ENCODE data around the gene SORCS2. TPM values are rescaled to one million over a fixed set of nuclear protein-coding genes. Genes with fewer than 3 reads are reported as not detected.

Gene SORCS2
- total RNA-seq, 2 experiments from 2014 or later: 0.07 to 0.15 TPM

GRCh38 chr4:7677799-7678301 lies 485.5 kb downstream of the SORCS2 start:
- intact Hi-C loops (cut with micrococcal nuclease): no loop called here
- Mint-ChIP-seq H3K27ac (no peak overlapping the region), H3K4me3 (no peak overlapping the region), H3K9me3 (peaks cover 3% of the 10 kb centered on the region), H3K27me3 (ENCODE audit: low read depth) (no peaks in the 10 kb centered on the region), H3K4me1 (ENCODE audit: low read depth) (no peaks in the 10 kb centered on the region), H3K36me3 (ENCODE audit: low read depth) (no peaks in the 10 kb centered on the region)
- CTCF ChIA-PET: no interaction called here
- no peak for DNase-seq

GRCh38 chr4:7678318-7678852 lies 486.0 kb downstream of the SORCS2 start:
- Mint-ChIP-seq H3K27ac (no peak overlapping the region), H3K27me3 (ENCODE audit: low read depth) (no peaks in the 10 kb centered on the region), H3K36me3 (ENCODE audit: low read depth) (no peaks in the 10 kb centered on the region), H3K4me1 (ENCODE audit: low read depth) (no peaks in the 10 kb centered on the region), H3K4me3 (no peak overlapping the region), H3K9me3 (peaks cover 5% of the 10 kb centered on the region)
- CTCF ChIA-PET: no interaction called here
- no peak for DNase-seq
- intact Hi-C loops (cut with micrococcal nuclease): no loop called here

GRCh38 chr4:7679406-7680040 lies 487.2 kb downstream of the SORCS2 start:
- Mint-ChIP-seq H3K4me3 (no peak overlapping the region), H3K27me3 (ENCODE audit: low read depth) (no peaks in the 10 kb centered on the region), H3K4me1 (ENCODE audit: low read depth) (no peaks in the 10 kb centered on the region), H3K9me3 (peaks cover 5% of the 10 kb centered on the region), H3K36me3 (ENCODE audit: low read depth) (no peaks in the 10 kb centered on the region), H3K27ac (no peak overlapping the region)
- intact Hi-C loops (cut with micrococcal nuclease): no loop called here
- CTCF ChIA-PET: no interaction called here
- DNase-seq: no peak

GRCh38 chr4:7680106-7680505 lies 487.8 kb downstream of the SORCS2 start:
- no peaks in the 10 kb centered on the region for H3K36me3 Mint-ChIP-seq (ENCODE audit: low read depth)
- CTCF ChIA-PET: no interaction called here
- DNase-seq: no peak

GRCh38 chr4:7680731-7681130 lies 488.4 kb downstream of the SORCS2 start:
- Mint-ChIP-seq H3K27me3 (ENCODE audit: low read depth) (no peaks in the 10 kb centered on the region), H3K27ac (no peak overlapping the region), H3K36me3 (ENCODE audit: low read depth) (no peaks in the 10 kb centered on the region), H3K4me1 (ENCODE audit: low read depth) (no peaks in the 10 kb centered on the region), H3K9me3 (peaks cover 5% of the 10 kb centered on the region), H3K4me3 (no peak overlapping the region)
- CTCF ChIA-PET: no interaction called here
- intact Hi-C loops (cut with micrococcal nuclease): no loop called here
- DNase-seq: no peak

More at GRCh38 chr4:7680106-7680505, 487.8 kb downstream of the SORCS2 start:
- H3K27me3 Mint-ChIP-seq (ENCODE audit: low read depth): no peaks in the 10 kb centered on the region
- intact Hi-C loops (cut with micrococcal nuclease): no loop called here
- no peak overlapping the region for H3K27ac Mint-ChIP-seq
- H3K4me3 Mint-ChIP-seq: no peak overlapping the region
- H3K4me1 Mint-ChIP-seq (ENCODE audit: low read depth): no peaks in the 10 kb centered on the region
- peaks cover 5% of the 10 kb centered on the region for H3K9me3 Mint-ChIP-seq

GRCh38 chr4:7683126-7683703 lies 490.9 kb downstream of the SORCS2 start:
- Mint-ChIP-seq H3K27me3 (ENCODE audit: low read depth) (no peaks in the 10 kb centered on the region), H3K4me3 (no peak overlapping the region), H3K36me3 (ENCODE audit: low read depth) (no peaks in the 10 kb centered on the region), H3K9me3 (peaks cover 5% of the 10 kb centered on the region), H3K27ac (no peak overlapping the region), H3K4me1 (ENCODE audit: low read depth) (no peaks in the 10 kb centered on the region)
- CTCF ChIA-PET: no interaction called here
- no peak for DNase-seq
- intact Hi-C loops (cut with micrococcal nuclease): no loop called here

- Mint-ChIP-seq H3K27ac (no peak overlapping the region), H3K36me3 (ENCODE audit: low read depth) (no peaks in the 10 kb centered on the region), H3K4me1 (ENCODE audit: low read depth) (no peaks in the 10 kb centered on the region), H3K27me3 (ENCODE audit: low read depth) (no peaks in the 10 kb centered on the region), H3K4me3 (no peak overlapping the region), H3K9me3 (peaks cover 5% of the 10 kb centered on the region)
- no peak for DNase-seq
- CTCF ChIA-PET: no interaction called here
- intact Hi-C loops (cut with micrococcal nuclease): no loop called here
Observed at GRCh38 chr4:7684294-7684693, 492.0 kb downstream of the SORCS2 start.

GRCh38 chr4:7686070-7686870 lies 493.9 kb downstream of the SORCS2 start:
- no peak overlapping the region for H3K4me3 Mint-ChIP-seq
- no peaks in the 10 kb centered on the region for H3K27me3 Mint-ChIP-seq (ENCODE audit: low read depth)
- H3K4me1 Mint-ChIP-seq (ENCODE audit: low read depth): no peaks in the 10 kb centered on the region
- no peak overlapping the region for H3K27ac Mint-ChIP-seq
- CTCF ChIA-PET: no interaction called here
- intact Hi-C loops (cut with micrococcal nuclease): no loop called here
- no peak for DNase-seq
- no peaks in the 10 kb centered on the region for H3K36me3 Mint-ChIP-seq (ENCODE audit: low read depth)
- peaks cover 5% of the 10 kb centered on the region for H3K9me3 Mint-ChIP-seq

GRCh38 chr4:7687006-7687405 lies 494.7 kb downstream of the SORCS2 start:
- no peak for DNase-seq
- intact Hi-C loops (cut with micrococcal nuclease): no loop called here
- CTCF ChIA-PET: no interaction called here
- H3K36me3 Mint-ChIP-seq (ENCODE audit: low read depth): no peaks in the 10 kb centered on the region
- H3K27me3 Mint-ChIP-seq (ENCODE audit: low read depth): no peaks in the 10 kb centered on the region
- H3K4me3 Mint-ChIP-seq: no peak overlapping the region
- no peaks in the 10 kb centered on the region for H3K4me1 Mint-ChIP-seq (ENCODE audit: low read depth)
- no peak overlapping the region for H3K27ac Mint-ChIP-seq
- peaks cover 5% of the 10 kb centered on the region for H3K9me3 Mint-ChIP-seq

GRCh38 chr4:7687796-7688195 lies 495.5 kb downstream of the SORCS2 start:
- CTCF ChIA-PET: no interaction called here
- peaks cover 3% of the 10 kb centered on the region for H3K9me3 Mint-ChIP-seq
- no peak for DNase-seq
- H3K27ac Mint-ChIP-seq: no peak overlapping the region
- no peaks in the 10 kb centered on the region for H3K36me3 Mint-ChIP-seq (ENCODE audit: low read depth)
- H3K27me3 Mint-ChIP-seq (ENCODE audit: low read depth): no peaks in the 10 kb centered on the region
- intact Hi-C loops (cut with micrococcal nuclease): no loop called here
- H3K4me3 Mint-ChIP-seq: no peak overlapping the region
- no peaks in the 10 kb centered on the region for H3K4me1 Mint-ChIP-seq (ENCODE audit: low read depth)

GRCh38 chr4:7689773-7690693 lies 497.7 kb downstream of the SORCS2 start:
- H3K4me3 Mint-ChIP-seq: no peak overlapping the region
- CTCF ChIA-PET: no interaction called here
- H3K9me3 Mint-ChIP-seq: no peaks in the 10 kb centered on the region
- H3K4me1 Mint-ChIP-seq (ENCODE audit: low read depth): no peaks in the 10 kb centered on the region
- no peak overlapping the region for H3K27ac Mint-ChIP-seq
- no peaks in the 10 kb centered on the region for H3K36me3 Mint-ChIP-seq (ENCODE audit: low read depth)
- DNase-seq: no peak
- intact Hi-C loops (cut with micrococcal nuclease): no loop called here
- H3K27me3 Mint-ChIP-seq (ENCODE audit: low read depth): no peaks in the 10 kb centered on the region

- CTCF ChIA-PET: no interaction called here
- no peak overlapping the region for H3K4me3 Mint-ChIP-seq
- intact Hi-C loops (cut with micrococcal nuclease): no loop called here
- no peaks in the 10 kb centered on the region for H3K27me3 Mint-ChIP-seq (ENCODE audit: low read depth)
- H3K36me3 Mint-ChIP-seq (ENCODE audit: low read depth): no peaks in the 10 kb centered on the region
- no peak overlapping the region for H3K27ac Mint-ChIP-seq
- no peaks in the 10 kb centered on the region for H3K9me3 Mint-ChIP-seq
- no peak for DNase-seq
- no peaks in the 10 kb centered on the region for H3K4me1 Mint-ChIP-seq (ENCODE audit: low read depth)
Observed at GRCh38 chr4:7691061-7691460, 498.7 kb downstream of the SORCS2 start.
